ENCODE data around the gene GRAMD1A. TPM values are rescaled to one million over a fixed set of nuclear protein-coding genes. Genes with fewer than 3 reads are reported as not detected.

Gene GRAMD1A
- 26.2 TPM for total RNA-seq
- long read RNA-seq, partial matches to known transcripts = 15 of 79 reads
- long read RNA-seq, other reads (novel, unspliced or antisense) = 64 of 79 reads

DNA sequence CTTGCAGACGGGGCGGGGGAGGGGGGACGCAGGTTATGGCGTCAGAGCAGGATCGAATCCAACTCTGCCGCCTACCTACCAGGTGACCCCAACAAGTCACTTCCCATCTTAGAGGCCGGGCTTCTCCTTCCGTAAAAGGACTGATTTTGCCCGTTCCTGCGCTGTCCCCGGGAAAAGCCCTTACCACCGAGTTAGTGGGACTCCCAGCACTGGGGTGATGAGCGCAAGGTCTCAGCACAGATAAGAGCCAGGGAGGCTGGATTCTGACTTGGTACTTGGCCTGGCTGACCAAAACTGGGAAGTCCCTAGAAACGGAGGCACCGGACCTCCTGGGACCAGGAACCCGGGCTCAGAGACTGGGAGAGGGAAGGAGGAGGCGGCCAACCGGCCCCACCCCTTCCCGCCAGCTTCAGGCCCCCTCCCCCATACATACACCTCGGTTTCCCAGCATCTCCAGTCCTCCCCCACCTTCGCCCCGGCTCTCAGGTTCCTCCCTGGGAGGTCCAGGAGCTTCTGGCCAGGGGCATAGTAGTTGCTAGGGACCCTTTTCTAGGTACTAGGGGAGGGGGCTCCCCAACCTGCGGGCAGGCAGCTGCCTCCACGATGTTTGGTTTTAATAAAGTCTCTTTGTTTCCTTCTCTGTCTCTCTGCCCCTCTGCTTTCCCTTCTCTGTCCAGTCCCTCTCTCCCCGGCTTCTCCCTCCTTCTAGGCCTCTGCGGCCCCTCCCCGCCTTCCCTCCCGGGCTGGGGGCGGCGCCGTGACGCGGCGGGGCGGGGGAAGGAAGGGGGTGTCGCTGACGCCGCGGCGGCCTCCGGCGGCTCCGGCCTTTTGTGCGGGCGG lies at the start of gene GRAMD1A:
TSS of gene GRAMD1A (plus strand) at position 826 of the 840 bp plus-strand sequence. CDS start 156 bp downstream, outside the sequence.
- DNase-seq = peak; percentile 90
- Histone ChIP-seq H3K27ac (replicated peaks) (peak within 1 kb of the TSS; percentile 96), H3K4me3 (peak within 1 kb of the TSS; percentile 86), H3K36me3 (peaks cover 5% of the 10 kb centered on the region), H3K9me3 (replicated peaks) (no peaks in the 10 kb centered on the region), H3K27me3 (ENCODE audit: low read depth) (no peaks in the 10 kb centered on the region), H3K4me1 (peaks cover 91% of the 10 kb centered on the region)
- intact Hi-C loops (cut with micrococcal nuclease) = no loop called here
- TF ChIP-seq, protein P1, sequence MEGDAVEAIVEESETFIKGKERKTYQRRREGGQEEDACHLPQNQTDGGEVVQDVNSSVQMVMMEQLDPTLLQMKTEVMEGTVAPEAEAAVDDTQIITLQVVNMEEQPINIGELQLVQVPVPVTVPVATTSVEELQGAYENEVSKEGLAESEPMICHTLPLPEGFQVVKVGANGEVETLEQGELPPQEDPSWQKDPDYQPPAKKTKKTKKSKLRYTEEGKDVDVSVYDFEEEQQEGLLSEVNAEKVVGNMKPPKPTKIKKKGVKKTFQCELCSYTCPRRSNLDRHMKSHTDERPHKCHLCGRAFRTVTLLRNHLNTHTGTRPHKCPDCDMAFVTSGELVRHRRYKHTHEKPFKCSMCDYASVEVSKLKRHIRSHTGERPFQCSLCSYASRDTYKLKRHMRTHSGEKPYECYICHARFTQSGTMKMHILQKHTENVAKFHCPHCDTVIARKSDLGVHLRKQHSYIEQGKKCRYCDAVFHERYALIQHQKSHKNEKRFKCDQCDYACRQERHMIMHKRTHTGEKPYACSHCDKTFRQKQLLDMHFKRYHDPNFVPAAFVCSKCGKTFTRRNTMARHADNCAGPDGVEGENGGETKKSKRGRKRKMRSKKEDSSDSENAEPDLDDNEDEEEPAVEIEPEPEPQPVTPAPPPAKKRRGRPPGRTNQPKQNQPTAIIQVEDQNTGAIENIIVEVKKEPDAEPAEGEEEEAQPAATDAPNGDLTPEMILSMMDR (IDR thresholded peaks at IDR 0.05; ENCODE audit: borderline replicate concordance) = no peak

DNA sequence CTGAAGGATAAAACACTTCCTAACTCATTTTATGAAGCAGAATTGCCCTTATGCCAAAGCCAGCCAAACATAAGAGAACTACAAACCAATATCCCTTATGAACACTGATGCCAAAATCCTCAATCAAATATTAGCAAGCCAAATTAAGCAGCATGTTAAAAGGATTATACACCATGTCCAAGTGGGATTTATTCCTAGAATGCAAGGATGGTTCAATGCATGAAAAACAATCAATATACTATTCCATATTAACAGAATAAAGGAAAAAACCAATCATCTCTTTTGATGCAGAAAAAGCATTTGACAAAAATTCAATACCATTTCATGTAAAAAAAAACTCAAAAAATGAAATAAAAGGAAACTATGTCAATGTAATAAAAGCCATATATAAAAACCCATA lies 47.0 kb upstream of the GRAMD1A start:
- intact Hi-C loops (cut with micrococcal nuclease) = no loop called here
- no peak for DNase-seq
- Histone ChIP-seq H3K9me3 (replicated peaks) (peaks cover 100% of the 10 kb centered on the region), H3K27ac (replicated peaks) (no peak overlapping the region), H3K4me1 (no peaks in the 10 kb centered on the region), H3K27me3 (ENCODE audit: low read depth) (no peaks in the 10 kb centered on the region), H3K36me3 (peaks cover 85% of the 10 kb centered on the region), H3K4me3 (no peak overlapping the region)
- TF ChIP-seq, protein P1 (IDR thresholded peaks at IDR 0.05; ENCODE audit: borderline replicate concordance) = no peak

DNA sequence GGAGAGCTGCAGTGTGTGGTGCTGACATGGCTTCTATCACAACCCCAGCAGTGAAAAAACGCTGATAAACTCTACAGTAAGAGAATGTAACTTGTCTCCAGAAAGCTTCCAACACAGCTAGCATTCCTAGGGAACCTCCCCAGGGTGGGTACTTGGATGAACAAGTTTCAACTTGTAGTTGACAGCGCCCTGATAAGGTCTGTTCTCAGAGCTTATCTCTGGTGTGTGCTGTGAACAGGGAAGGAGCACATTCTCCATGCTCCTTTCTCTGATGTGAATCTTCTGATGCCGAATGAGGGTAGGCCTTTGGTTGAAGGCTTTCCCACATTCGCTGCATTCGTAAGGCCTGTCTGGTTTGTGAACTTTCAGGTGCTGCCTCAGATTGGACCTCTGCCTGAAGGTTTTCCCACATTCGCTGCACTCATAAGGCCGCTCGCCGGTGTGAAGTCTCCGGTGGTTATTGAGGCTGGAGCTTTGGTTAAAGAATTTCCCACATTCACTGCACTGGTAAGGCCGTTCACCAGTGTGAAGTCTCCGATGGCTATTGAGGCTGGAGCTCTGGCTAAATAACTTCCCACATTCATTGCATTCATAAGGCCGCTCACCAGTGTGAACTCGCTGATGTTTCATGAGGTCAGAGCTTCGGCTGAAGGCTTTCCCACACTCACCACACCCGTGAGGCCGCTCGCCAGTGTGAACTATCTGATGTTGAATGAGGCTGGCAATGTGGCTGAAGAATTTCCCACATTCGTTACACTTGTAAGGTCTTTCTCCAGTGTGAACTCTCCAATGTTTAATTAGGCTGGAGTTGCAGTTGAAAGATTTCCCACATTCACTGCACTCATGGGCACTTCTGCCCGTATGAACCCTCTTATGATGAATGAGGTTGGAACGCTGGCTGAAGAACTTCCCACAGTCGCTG lies 42.0 kb upstream of the GRAMD1A start:
- DNase-seq = no peak
- H3K9me3 ChIP-seq (replicated peaks) = peaks cover 89% of the 10 kb centered on the region
- no peak overlapping the region for H3K27ac ChIP-seq (replicated peaks)
- intact Hi-C loops (cut with micrococcal nuclease) = no loop called here
- H3K27me3 ChIP-seq (ENCODE audit: low read depth) = no peaks in the 10 kb centered on the region
- TF ChIP-seq, protein P1 (IDR thresholded peaks at IDR 0.05; ENCODE audit: borderline replicate concordance) = no peak
- peaks cover 80% of the 10 kb centered on the region for H3K36me3 ChIP-seq
- no peak overlapping the region for H3K4me3 ChIP-seq
- peaks cover 20% of the 10 kb centered on the region for H3K4me1 ChIP-seq

DNA sequence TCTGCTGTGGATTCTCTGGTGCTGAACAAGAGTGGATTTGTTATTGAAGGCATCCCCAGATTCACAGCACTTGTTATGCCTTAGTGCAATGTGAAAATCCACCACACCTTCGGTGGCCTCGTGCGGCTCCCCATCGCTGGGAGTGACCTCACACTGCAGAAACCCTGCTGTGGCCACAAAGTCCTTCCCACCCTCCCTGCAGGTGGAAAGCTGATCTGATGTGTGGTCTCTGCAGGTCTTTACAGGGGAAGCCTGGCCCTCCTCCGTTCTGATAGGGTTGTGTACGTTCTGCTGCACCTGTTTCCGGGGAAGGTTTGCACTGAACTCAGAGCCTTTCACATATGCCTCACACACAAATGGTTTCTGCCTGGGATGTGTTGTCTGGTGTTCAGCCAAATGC lies 41.1 kb upstream of the GRAMD1A start:
- Histone ChIP-seq H3K4me1 (peaks cover 29% of the 10 kb centered on the region), H3K36me3 (peaks cover 71% of the 10 kb centered on the region), H3K27me3 (ENCODE audit: low read depth) (no peaks in the 10 kb centered on the region), H3K4me3 (no peak overlapping the region), H3K9me3 (replicated peaks) (peaks cover 79% of the 10 kb centered on the region), H3K27ac (replicated peaks) (no peak overlapping the region)
- TF ChIP-seq, protein P1 (IDR thresholded peaks at IDR 0.05; ENCODE audit: borderline replicate concordance) = no peak
- DNase-seq = no peak
- intact Hi-C loops (cut with micrococcal nuclease) = no loop called here

DNA sequence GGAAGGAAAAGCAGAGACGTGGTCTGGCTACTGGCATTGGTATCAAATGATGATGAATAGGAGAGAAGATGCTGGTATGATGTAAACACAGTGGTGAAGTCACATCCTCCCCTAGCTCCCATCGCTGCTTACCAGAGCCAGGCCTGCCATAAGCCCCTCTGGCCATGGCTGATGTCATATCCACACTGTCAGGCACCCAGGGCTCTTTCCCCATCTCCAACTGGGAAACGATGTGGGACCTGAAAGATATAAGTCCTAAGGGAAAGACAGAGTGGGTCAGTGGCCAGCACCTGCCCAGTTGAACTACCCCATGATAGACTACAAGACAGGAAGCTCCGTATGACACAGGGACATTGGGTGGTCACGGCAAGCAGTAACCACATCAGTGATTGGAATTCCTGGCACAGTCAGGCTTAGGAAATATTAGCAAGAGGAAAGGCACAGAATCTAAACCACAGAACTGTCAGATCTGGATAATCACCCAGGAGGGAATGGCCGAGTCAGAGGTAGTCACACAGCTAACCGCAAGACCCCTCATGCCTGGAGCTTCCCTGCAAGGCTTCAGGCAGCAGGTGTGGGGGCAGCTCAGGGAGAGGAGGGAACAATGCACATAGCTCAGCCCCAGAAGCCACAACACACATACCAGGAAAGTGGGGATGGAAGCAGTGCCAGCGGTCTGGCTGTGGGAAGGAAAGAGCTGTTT lies 39.9 kb upstream of the GRAMD1A start:
- Histone ChIP-seq H3K9me3 (replicated peaks) (peaks cover 67% of the 10 kb centered on the region), H3K36me3 (peaks cover 67% of the 10 kb centered on the region), H3K4me1 (peaks cover 32% of the 10 kb centered on the region), H3K27ac (replicated peaks) (no peak overlapping the region), H3K27me3 (ENCODE audit: low read depth) (no peaks in the 10 kb centered on the region), H3K4me3 (no peak overlapping the region)
- intact Hi-C loops (cut with micrococcal nuclease) = no loop called here
- TF ChIP-seq, protein P1 (IDR thresholded peaks at IDR 0.05; ENCODE audit: borderline replicate concordance) = no peak
- no peak for DNase-seq

All from left ventricle myocardium inferior (tissue), 1 donor.